Esophagus (tissue), 2 donors: Measurements from ENCODE around the gene TNNI3. TPM values are rescaled to one million over a fixed set of nuclear protein-coding genes. Genes with fewer than 3 reads are reported as not detected.
A peak's percentile ranks its signal among the peaks of the same experiment; 100 is the strongest.

Experiments used
- H3K27ac ChIP-seq, 2 donors: one replicate each; pipeline ENCODE4 v1.5.1; 2013; ENCODE audit warnings: low read depth in 2 of 2, mild to moderate bottlenecking in 2 of 2, inconsistent platforms in 1 of 2, low read length in 1 of 2, moderate library complexity in 1 of 2
- H3K27me3 ChIP-seq, 2 donors: one replicate each; pipeline ENCODE4 v1.6.1; 2013; ENCODE audit warnings: low read length in 2 of 2, control low read depth in 1 of 2, mild to moderate bottlenecking in 1 of 2; ENCODE audit not compliant: insufficient read depth in 2 of 2, control insufficient read depth in 1 of 2
- H3K36me3 ChIP-seq, 2 donors: one replicate each; pipeline ENCODE4 v1.6.1; 2013; ENCODE audit warnings: low read length in 1 of 2; ENCODE audit not compliant: control insufficient read depth in 2 of 2, insufficient read depth in 2 of 2
- H3K4me1 ChIP-seq, 2 donors: one replicate each; pipeline ENCODE4 v1.6.1; 2013; ENCODE audit warnings: low read length in 1 of 2; ENCODE audit not compliant: control insufficient read depth in 2 of 2, insufficient read depth in 2 of 2
- H3K4me3 ChIP-seq, 2 donors: one replicate each; pipeline ENCODE4 v1.5.1; 2013; ENCODE audit warnings: low read length in 2 of 2, mild to moderate bottlenecking in 2 of 2, low read depth in 1 of 2, moderate library complexity in 1 of 2
- H3K9me3 ChIP-seq, 2 donors: one replicate each; pipeline ENCODE4 v1.6.1; 2013; ENCODE audit warnings: mild to moderate bottlenecking in 2 of 2, low read depth in 1 of 2, low read length in 1 of 2, moderate library complexity in 1 of 2; ENCODE audit not compliant: control insufficient read depth in 2 of 2, insufficient read depth in 1 of 2
- WGBS, 2 donors: extraction: QIAGEN DNeasy Blood & Tissue Kit; methylation state at CpG; one replicate each; pipeline ENCODE4 v1.1.7; 2013; 5-methylcytosine and 5-hydroxymethylcytosine counted together
- polyA plus RNA-seq, 2 donors: library from polyadenylated mRNA; stranded (reverse); fragments of 200-250 nt; gene quantifications; one replicate each; pipeline ENCODE4 v1.2.3, GENCODE V29; 2013
- donor health status: healthy with polysubstance abuse.
- donor health status: Bipolar disorder and iron deficiency.

Gene TNNI3
- polyA plus RNA-seq, 2 donors: 1.0 to 2.6 TPM

DNA sequence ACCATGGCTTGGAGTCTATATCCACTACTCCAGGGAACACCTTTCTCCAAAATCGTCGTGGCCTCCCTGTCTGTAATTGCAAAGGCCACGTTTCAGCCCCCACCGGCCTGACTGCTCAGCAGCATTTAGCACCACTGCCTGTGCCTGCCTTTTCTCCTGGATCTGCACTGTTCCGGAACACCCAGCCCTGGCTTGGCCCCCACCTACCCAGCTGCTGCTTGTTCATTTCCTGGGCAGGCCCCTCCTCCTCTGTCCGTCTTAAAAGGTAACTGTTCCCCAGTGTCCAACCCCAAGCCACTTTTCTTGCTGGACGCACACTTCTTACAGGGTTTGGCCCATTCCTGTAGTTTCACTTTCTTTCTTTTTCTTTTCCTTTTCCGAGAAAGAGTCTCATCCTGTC is 31.1 kb upstream of the TNNI3 start:
- no peak overlapping the region for H3K4me3 ChIP-seq
- no peaks in the 10 kb centered on the region for H3K27me3 ChIP-seq
- no peaks in the 10 kb centered on the region for H3K36me3 ChIP-seq
- no peaks in the 10 kb centered on the region for H3K4me1 ChIP-seq
- 50 to 55% methylated on average over 8 of the region's 8 CpGs for WGBS, 2 donors
- H3K27ac ChIP-seq: peak overlapping the region; percentile 17 to 75
- H3K9me3 ChIP-seq: no peaks in the 10 kb centered on the region

DNA sequence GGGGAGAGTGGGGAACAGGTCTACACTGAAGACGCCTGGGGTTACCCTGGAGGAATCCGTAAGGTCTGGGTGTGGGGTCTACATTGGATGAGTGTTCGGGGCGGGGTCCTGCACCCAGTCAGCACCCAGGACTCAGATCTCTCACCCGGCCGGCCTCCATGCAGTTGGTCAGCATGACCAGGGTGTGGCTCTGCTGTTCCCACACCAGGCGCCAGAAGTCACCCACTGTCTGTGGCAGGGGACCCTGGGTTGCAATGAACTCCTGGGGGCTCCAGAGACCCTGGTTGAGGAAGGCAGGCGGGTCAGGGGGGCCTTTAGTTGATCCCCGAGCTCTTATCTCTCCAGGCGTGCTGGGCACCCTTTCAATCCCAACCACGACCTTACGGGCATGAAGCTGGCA is 28.5 kb upstream of the TNNI3 start:
- Histone ChIP-seq H3K27ac (no peak overlapping the region), H3K4me1 (no peaks in the 10 kb centered on the region), H3K4me3 (no peak overlapping the region), H3K27me3 (peaks cover 0 to 3% of the 10 kb centered on the region in 2 donors), H3K36me3 (no peaks in the 10 kb centered on the region), H3K9me3 (peaks cover 0 to 6% of the 10 kb centered on the region in 2 donors)
- 81 to 83% methylated on average over 12 of the region's 12 CpGs for WGBS, 2 donors

DNA sequence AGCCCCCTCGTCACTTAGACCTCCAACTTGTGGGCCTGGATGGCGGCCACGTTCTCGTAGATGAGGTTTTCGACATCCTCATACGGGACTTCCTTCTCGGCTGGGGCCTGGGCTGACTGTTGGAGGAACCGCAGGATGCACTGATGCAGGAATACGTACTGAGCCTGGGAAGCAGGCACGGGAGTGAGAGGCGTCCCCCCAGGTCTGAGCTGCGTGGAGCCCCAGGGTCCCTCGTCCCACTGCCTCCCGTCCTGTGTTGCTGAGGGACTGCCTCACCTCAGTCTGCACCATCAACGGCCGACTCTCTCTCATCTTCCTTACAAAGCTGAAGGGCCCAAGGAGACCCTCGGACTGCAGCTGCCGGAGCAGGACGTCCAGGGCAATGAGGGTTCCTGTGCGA is 24.2 kb upstream of the TNNI3 start:
- Histone ChIP-seq H3K27me3 (peaks cover 0 to 10% of the 10 kb centered on the region in 2 donors), H3K4me1 (peaks cover 9 to 11% of the 10 kb centered on the region in 2 donors), H3K27ac (no peak overlapping the region), H3K36me3 (no peaks in the 10 kb centered on the region), H3K9me3 (peaks cover 0 to 12% of the 10 kb centered on the region in 2 donors), H3K4me3 (no peak overlapping the region)
- 73 to 78% methylated on average over 20 of the region's 20 CpGs for WGBS, 2 donors

DNA sequence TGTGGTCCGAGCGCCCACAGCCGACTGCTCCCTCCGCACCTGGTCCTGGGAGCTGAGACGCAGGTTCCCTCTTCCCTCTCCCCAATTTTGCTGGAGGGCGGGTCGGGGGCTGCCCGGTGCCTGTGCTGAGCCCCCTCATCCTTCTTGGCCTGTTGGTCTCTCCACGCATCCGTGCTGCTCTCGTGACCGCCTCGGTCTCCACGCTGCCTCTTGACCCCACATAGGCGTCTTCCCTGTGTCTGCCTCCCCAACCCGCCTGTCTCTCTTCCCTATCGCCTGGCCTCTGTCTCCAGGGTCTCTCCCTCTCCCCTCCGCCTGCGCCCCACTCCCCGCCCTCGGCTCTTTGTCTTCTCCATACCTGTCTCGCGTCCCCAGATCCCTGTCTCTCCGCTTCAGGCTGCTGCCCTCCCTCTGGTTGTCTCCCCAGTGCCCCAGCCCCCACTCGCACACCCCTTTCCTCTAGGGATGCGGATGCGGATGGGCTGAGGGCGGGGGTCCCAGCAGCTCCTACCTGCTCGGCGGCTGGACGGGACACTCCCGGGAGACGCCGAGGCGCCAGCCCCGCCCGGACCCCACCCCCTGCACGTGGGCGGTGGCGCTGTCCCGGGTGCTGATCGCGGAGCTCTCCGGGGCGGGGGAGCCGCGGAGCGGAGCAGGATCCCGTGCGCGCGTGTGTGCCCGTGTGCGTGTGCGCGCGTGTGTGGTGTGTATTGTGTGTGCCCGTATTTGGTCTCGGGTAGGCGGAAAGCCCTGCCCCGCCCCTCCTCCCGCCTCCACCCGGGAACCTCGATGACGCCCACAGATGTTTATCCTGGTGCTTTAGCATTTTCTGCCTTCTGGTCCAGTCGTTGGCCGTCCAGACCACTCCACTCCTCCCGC is 22.3 kb upstream of the TNNI3 start, which contains the start of gene SYT5:
TSS of gene SYT5 (minus strand) at position 684 of the 879 bp plus-strand sequence. CDS start 1,248 bp downstream, outside the sequence.
- H3K36me3 ChIP-seq: no peaks in the 10 kb centered on the region
- no peak within 1 kb of the TSS for H3K27ac ChIP-seq
- peak within 1 kb of the TSS in 1 of 2 donors; percentile 8 for H3K4me3 ChIP-seq
- peaks cover 0 to 12% of the 10 kb centered on the region in 2 donors for H3K9me3 ChIP-seq
- H3K27me3 ChIP-seq: peaks cover 0 to 10% of the 10 kb centered on the region in 2 donors
- WGBS, 2 donors: 3% methylated on average over 53 to 68 of the region's 68 CpGs
- H3K4me1 ChIP-seq: peaks cover 9 to 11% of the 10 kb centered on the region in 2 donors

DNA sequence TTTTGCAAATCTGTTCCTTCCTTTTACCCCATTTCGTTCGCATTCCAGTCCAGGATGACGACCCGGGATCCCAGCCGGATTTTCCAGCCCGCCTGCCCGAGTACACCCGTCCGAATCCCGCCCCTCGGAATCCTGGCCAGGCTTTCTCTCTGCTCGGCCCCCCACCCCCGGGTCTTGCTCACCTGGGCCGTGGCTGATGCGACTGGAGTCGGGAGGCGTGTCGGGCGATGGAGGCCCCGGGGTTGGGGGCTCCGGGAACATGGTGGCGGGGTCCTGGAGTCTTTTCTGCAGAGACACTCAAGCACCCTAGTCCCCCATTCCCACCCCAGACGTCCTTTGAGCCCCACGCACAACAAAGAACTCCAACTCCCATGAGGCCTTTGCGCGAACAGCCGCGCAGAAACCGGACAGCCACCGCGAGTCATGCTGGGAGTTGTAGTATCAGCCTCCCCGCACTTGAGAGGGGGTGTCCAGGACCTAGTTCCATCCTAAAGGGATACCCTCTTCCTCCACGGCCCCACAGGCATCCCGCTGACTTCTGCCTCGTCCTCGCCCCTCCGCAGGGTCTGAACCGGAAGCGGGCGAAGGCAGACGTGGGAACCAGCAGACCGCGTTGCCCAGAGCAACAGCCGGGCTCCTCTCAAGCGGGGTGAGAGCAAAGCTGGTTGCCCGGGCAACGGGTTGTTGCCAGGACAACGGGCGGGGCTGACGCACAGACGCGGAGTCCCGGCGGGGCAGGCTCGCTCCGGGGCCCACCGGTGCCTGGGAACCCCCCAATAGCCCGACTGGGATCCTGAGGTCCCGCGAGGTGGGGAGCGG is 21.5 kb upstream of the TNNI3 start:
- Histone ChIP-seq H3K4me3 (peak overlapping the region in 1 of 2 donors; percentile 8), H3K36me3 (no peaks in the 10 kb centered on the region), H3K27ac (no peak overlapping the region), H3K4me1 (peaks cover 9 to 11% of the 10 kb centered on the region in 2 donors), H3K9me3 (peaks cover 0 to 12% of the 10 kb centered on the region in 2 donors), H3K27me3 (peaks cover 0 to 13% of the 10 kb centered on the region in 2 donors)
- 5 to 6% methylated on average over 58 to 61 of the region's 61 CpGs for WGBS, 2 donors

DNA sequence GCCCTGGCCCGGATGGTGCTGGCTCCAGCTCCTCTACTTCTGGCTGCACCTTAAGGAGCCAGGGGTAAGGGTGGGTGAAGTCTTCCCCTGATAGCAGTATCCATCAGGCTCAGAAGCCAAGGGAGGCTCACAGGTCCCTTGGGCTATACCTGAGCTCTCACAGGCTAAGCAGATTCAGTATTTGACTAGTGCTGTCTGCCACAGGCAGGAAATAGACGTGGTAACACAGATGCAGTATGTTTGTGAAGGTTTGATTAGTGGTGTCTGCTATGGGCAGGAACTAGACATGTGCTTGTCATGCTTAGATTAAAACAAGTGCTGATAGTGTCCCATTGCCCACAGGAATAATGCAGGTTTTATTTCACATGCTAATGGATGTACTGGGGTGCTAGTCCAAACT is 18.5 kb upstream of the TNNI3 start:
- H3K4me3 ChIP-seq: no peak overlapping the region
- H3K27me3 ChIP-seq: peaks cover 0 to 17% of the 10 kb centered on the region in 2 donors
- peaks cover 11 to 12% of the 10 kb centered on the region in 2 donors for H3K4me1 ChIP-seq
- WGBS, 2 donors: 29% methylated on average over 2 of the region's 2 CpGs
- H3K27ac ChIP-seq: no peak overlapping the region
- peaks cover 0 to 6% of the 10 kb centered on the region in 2 donors for H3K9me3 ChIP-seq
- no peaks in the 10 kb centered on the region for H3K36me3 ChIP-seq

DNA sequence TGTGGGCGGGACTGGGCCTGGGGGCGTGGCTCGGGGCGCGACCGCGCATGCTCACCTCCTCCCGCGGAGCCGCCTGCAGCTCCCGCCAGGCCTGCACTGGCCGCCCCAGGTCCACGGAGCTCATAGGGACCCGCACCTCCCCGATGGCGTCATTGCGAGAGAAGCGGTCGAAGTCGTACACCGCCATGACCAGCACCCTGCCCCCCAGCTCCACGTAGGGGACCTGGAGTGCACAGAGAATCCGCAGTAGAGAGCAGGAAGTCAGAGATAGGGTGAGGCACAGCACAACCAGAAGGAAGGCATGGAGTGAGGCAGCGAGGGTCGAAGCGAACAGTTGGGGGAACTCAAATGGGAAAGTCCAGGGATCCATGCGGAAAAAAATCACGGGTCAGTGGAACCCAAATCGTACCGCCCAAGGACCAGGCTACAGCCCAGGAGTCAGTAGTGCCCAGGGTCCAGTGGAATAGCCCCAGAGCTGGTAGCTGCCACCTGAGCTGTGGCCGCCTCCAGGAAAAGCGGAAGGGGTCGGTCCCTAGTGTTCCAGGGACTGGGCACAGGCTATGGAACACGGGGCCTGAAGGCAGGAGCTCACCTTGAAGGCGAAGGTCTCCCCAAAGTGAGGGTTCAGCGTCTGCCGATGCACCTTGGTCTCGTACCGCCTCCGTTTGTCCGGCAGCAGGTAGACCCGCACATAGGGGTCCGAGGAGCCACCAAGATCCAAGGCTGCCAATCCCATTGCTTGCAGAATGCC is 17.8 kb upstream of the TNNI3 start:
- 53 to 65% methylated on average over 43 of the region's 43 CpGs for WGBS, 2 donors
- peaks cover 0 to 17% of the 10 kb centered on the region in 2 donors for H3K27me3 ChIP-seq
- peaks cover 11 to 12% of the 10 kb centered on the region in 2 donors for H3K4me1 ChIP-seq
- H3K9me3 ChIP-seq: peaks cover 0 to 5% of the 10 kb centered on the region in 2 donors
- H3K36me3 ChIP-seq: no peaks in the 10 kb centered on the region
- no peak overlapping the region for H3K27ac ChIP-seq
- H3K4me3 ChIP-seq: no peak overlapping the region

DNA sequence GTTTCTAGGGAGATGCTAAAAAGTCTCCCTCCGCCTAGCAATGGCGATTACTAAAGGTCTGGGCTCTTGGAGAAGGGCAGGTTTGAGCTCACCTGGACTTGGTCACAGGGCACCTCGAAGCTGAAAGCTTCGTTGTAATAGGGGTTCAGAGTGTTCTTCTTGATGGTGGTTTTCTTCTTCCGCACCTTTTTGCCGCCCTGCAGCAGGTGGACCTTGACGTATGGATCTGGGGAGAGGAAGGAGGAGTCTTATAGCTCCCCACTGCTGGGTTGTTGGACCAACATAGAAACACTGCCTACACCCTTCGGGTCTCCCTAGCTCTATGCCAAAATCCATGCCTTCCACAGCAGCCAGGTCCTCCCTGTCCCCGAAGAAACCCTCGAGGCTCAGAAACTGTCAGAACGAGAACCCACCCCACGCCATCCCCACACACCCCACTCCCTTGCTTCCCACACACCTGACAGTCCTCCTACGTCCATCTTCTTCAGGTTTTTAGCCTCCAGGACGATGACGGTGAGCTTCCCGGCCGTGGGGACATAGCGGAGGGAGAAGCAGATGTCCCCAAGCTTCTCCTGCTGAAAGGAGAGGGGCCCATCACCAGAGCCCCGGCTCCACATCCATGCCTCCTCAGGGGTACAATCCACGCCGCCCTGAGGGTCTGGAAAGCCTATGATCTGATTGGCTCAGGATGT is 17.0 kb upstream of the TNNI3 start:
- peaks cover 6 to 8% of the 10 kb centered on the region in 2 donors for H3K4me1 ChIP-seq
- peaks cover 0 to 13% of the 10 kb centered on the region in 2 donors for H3K27me3 ChIP-seq
- no peaks in the 10 kb centered on the region for H3K36me3 ChIP-seq
- WGBS, 2 donors: 48 to 65% methylated on average over 20 to 21 of the region's 21 CpGs
- H3K27ac ChIP-seq: no peak overlapping the region
- peaks cover 0 to 4% of the 10 kb centered on the region in 2 donors for H3K9me3 ChIP-seq
- H3K4me3 ChIP-seq: no peak overlapping the region
